NCI-H1417 (cell line): ENCODE measurements around the gene YBX2.

Experiments
- DNase-seq, 3 experiments: peaks; one replicate each; lab custom pipeline; 2025; lab: John Stamatoyannopoulos, UW

Gene YBX2

GRCh38 chr17:7322520-7323194, 28.2 kb upstream of the YBX2 start:
- no peak for DNase-seq

GRCh38 chr17:7321466-7321865, 27.0 kb upstream of the YBX2 start:
- no peak for DNase-seq

GRCh38 chr17:7318121-7318860, 23.9 kb upstream of the YBX2 start:
- DNase-seq, result no peak

GRCh38 chr17:7317161-7317803, 22.8 kb upstream of the YBX2 start:
- DNase-seq, result no peak

GRCh38 chr17:7315570-7316235, 21.3 kb upstream of the YBX2 start:
- DNase-seq, result peak in 1 of 3 experiments; percentile 13

GRCh38 chr17:7314719-7315569, 20.5 kb upstream of the YBX2 start, which contains the start of gene GPS2:
Gene GPS2 (minus strand): TSS chr17:7315360. CDS start chr17:7315052, 308 bp downstream.
- peak; percentile 71 to 87 (median 82) for DNase-seq

- no peak for DNase-seq
Measured at GRCh38 chr17:7313890-7314718, 19.7 kb upstream of the YBX2 start.

- DNase-seq, result no peak
Measured at GRCh38 chr17:7313088-7313889, 18.9 kb upstream of the YBX2 start.

GRCh38 chr17:7312432-7313087, 18.1 kb upstream of the YBX2 start:
- no peak for DNase-seq

- DNase-seq, result peak in 1 of 3 experiments; percentile 7
Measured at GRCh38 chr17:7311110-7311705, 16.8 kb upstream of the YBX2 start.

- peak in 1 of 3 experiments; percentile 4 for DNase-seq
Measured at GRCh38 chr17:7309628-7310027, 15.2 kb upstream of the YBX2 start.

- peak; percentile 50 to 68 (median 51) for DNase-seq
Measured at GRCh38 chr17:7308625-7309433, 14.4 kb upstream of the YBX2 start.

- DNase-seq, result peak in 1 of 3 experiments; percentile 60
Measured at GRCh38 chr17:7307686-7308624, 13.5 kb upstream of the YBX2 start.

- peak; percentile 96 to 99 (median 96) for DNase-seq
Measured at GRCh38 chr17:7306911-7307685, 12.7 kb upstream of the YBX2 start, which contains the start of gene EIF5A. Gene EIF5A (plus strand): TSS chr17:7307628. CDS start chr17:7309636, 2,008 bp downstream.

- no peak for DNase-seq
Measured at GRCh38 chr17:7304179-7304578, 9.7 kb upstream of the YBX2 start.
